Astrocyte (in vitro differentiated cells and primary cell): Measurements from ENCODE around the gene NPVF.

ENCODE experiments used
- CTCF ChIP-seq: IDR thresholded peaks from 2 replicates; pipeline ENCODE4 v1.5.1; 2011; ENCODE audit warnings: low read depth, mild to moderate bottlenecking, inconsistent platforms, low read length, moderate library complexity; ENCODE audit not compliant: insufficient read depth
- EZH2 ChIP-seq: IDR thresholded peaks from 2 replicates; pipeline ENCODE4 v1.6.1; 2012; ENCODE audit warnings: mild to moderate bottlenecking, low read length, inconsistent platforms; ENCODE audit not compliant: insufficient read depth

GRCh38 chr7:25260862-25261494, 32.7 kb upstream of the NPVF start:
- TF ChIP-seq EZH2 (no peak), CTCF (no peak)
